ENCODE results near the gene OR5J2.

GRCh38 chr11:56214537-56214936, 38.1 kb downstream of the OR5J2 start:
- TF ChIP-seq, protein P1, sequence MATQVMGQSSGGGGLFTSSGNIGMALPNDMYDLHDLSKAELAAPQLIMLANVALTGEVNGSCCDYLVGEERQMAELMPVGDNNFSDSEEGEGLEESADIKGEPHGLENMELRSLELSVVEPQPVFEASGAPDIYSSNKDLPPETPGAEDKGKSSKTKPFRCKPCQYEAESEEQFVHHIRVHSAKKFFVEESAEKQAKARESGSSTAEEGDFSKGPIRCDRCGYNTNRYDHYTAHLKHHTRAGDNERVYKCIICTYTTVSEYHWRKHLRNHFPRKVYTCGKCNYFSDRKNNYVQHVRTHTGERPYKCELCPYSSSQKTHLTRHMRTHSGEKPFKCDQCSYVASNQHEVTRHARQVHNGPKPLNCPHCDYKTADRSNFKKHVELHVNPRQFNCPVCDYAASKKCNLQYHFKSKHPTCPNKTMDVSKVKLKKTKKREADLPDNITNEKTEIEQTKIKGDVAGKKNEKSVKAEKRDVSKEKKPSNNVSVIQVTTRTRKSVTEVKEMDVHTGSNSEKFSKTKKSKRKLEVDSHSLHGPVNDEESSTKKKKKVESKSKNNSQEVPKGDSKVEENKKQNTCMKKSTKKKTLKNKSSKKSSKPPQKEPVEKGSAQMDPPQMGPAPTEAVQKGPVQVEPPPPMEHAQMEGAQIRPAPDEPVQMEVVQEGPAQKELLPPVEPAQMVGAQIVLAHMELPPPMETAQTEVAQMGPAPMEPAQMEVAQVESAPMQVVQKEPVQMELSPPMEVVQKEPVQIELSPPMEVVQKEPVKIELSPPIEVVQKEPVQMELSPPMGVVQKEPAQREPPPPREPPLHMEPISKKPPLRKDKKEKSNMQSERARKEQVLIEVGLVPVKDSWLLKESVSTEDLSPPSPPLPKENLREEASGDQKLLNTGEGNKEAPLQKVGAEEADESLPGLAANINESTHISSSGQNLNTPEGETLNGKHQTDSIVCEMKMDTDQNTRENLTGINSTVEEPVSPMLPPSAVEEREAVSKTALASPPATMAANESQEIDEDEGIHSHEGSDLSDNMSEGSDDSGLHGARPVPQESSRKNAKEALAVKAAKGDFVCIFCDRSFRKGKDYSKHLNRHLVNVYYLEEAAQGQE (IDR thresholded peaks at IDR 0.05; ENCODE audit: insufficient read depth in 1 of 2, low read depth in 2 of 2, low read length in 1 of 2), result no peak
- TF ChIP-seq POLR2AphosphoS5 (IDR thresholded peaks at IDR 0.05; ENCODE audit: low read depth, low read length), result no peak
- TF ChIP-seq, protein P2, sequence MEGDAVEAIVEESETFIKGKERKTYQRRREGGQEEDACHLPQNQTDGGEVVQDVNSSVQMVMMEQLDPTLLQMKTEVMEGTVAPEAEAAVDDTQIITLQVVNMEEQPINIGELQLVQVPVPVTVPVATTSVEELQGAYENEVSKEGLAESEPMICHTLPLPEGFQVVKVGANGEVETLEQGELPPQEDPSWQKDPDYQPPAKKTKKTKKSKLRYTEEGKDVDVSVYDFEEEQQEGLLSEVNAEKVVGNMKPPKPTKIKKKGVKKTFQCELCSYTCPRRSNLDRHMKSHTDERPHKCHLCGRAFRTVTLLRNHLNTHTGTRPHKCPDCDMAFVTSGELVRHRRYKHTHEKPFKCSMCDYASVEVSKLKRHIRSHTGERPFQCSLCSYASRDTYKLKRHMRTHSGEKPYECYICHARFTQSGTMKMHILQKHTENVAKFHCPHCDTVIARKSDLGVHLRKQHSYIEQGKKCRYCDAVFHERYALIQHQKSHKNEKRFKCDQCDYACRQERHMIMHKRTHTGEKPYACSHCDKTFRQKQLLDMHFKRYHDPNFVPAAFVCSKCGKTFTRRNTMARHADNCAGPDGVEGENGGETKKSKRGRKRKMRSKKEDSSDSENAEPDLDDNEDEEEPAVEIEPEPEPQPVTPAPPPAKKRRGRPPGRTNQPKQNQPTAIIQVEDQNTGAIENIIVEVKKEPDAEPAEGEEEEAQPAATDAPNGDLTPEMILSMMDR (IDR thresholded peaks at IDR 0.05), result no peak
- TF ChIP-seq SIN3A (IDR thresholded peaks at IDR 0.05; ENCODE audit: borderline replicate concordance, insufficient read depth, low read depth, low read length), result no peak
- no peak for TF ChIP-seq TCF7L2 (IDR thresholded peaks at IDR 0.05; ENCODE audit: low read depth, low read length)

Data from Panc1 (cell line).